COLO829 (cell line): Measurements from ENCODE around the gene TMIGD3.
"Not testable (repeated sequence)": the region's sequence is repeated elsewhere in the genome, so short reads cannot be mapped to it uniquely, and the experiment has no call there.

ENCODE experiments used
- DNase-seq: peaks from one replicate; pipeline ENCODE4 v3.0.0; 2012; ENCODE audit warnings: low spot score

The TMIGD3 gene

DNA sequence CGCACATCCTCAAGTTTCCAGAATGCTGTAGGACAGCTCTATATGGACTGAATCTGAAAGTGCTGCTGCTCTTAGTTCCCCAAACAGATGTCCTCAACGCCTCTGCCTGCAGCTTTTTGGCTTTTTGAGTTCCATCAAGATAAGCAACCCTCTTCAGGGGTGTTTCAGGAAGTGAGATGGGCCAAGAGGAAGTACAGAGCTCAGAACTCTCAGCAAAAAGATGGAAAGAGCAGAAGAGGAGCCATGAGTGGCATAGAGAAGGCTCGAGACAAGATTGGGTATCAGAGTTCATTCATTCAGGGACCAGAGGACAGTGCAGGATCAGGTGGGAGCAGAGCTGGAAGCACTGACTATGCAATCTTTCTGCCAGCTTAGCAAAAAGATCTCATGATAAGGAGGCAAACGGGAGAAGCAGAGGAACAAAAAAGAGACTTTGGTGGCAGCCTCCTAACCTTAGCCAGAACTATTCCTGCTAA is at the start of gene TMIGD3, which contains the start of gene ADORA3:
TSS of gene TMIGD3 (minus strand) at position 49 of the 476 bp plus-strand sequence. CDS start 279 bp downstream, outside the sequence.
TSS of gene ADORA3 (minus strand) at position 49 of the 476 bp plus-strand sequence. CDS start 279 bp downstream, outside the sequence.
- DNase-seq = no peak

DNA sequence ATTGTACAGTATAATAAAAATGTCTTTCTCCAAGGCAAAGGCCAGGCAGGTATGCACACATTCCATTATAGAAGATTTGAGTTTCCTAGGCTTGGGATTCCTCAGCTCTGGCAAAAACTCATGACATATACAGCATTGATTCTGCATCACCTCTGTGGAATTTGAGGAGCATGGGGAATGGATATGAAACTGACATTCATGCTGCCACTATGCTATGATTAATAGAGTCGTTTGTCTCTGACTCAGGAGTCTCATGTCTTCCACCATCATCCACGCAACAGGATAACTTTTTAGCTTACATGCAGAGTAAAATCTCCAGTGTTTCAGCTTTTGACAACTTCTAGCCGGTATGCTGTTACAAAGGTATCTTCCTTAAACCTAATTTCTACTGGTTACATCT is 49.8 kb upstream of the TMIGD3 start:
- no peak for DNase-seq

DNA sequence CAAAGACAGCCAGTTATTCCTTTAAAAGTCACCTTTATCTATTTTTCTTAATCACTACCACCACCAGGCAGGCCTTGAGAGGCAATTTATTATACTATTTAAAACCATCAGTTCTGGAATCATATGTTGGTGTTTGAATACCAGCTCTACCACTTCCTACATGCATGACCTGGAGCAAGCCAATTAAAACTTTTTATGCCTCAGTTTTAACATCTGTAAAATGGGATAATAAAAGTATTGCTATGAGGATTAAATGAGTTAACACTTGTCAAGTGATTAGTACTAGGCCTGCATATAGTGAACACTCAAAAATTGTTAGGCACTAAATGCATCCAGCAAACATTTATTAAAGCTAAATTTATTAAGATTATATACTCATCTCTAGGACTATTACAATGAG is 49.2 kb upstream of the TMIGD3 start:
- no peak for DNase-seq

DNA sequence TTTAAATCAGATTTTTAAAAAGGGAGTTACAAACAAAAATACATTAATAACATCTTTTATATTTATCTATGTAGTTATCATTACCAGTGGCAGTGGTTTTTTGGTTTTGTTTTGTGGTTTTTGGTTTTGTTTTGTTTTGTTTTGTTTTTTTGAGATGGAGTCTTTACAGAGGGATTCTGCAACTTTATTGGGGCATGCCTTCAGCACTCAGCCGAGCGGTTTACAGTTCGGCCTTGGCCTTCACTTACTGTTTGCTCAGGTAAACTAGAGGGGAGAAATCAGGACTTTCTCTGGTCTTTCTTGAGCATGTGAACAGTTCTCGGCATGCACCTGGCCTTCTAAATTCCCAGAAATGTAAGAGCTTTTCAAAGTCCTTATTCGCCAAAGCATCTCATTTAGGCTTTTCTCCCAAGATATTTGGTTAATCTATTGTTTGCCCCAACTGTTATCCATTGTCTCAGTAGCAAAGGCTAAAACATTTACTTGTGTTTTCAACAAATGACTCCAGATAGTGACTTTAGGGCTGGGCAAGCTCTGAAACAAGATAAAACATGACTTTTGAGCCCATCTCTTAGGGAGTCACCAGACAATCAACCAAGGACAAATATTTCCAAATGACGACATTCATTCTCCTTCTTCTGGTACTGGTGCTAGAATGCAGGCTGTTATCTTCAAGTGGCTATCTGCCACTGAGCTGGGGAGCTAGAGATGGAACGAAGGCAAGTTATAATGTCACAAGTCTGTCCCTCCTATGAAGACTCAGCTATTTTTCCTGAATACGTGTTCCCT is 48.4 kb upstream of the TMIGD3 start:
- DNase-seq = no peak

DNA sequence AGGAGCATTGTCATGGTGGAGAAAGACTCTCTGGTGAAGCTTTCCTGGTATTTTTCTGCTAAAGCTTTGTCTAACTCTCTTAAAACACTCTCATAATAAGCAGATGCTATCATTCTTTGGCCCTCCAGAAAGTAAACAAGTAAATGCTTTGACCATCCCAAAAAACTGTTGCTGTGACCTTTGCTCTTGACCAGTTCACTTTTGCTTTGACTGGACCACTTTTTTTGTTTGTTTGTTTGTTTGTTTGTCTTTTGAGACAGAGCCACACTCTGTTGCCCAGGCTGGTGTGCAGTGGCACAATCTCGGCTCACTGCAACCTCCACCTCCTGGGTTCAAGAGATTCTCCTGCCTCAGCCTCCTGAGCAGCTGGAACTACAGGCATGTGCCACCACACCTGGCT is 44.4 kb upstream of the TMIGD3 start:
- not testable (repeated sequence) for DNase-seq

DNA sequence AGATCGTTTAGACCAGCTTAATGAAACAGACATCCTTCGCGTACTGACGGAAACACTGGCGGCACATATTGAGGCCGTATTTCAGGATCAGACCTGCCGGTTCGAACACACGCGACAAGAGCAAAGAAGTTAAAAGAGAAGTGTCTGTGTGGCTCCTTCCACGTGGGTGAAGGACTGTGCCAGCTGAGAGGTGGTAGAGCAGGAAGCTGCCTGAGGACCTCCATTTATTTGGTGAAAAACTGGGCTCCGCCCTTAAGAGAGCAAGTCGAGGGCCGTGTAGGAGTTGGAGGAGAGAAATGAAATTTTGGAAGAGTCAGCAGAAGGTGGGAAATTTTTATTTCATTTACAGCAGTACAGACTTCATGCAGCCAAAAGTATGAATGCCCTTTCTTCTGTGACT is 38.8 kb upstream of the TMIGD3 start:
- DNase-seq = no peak

DNA sequence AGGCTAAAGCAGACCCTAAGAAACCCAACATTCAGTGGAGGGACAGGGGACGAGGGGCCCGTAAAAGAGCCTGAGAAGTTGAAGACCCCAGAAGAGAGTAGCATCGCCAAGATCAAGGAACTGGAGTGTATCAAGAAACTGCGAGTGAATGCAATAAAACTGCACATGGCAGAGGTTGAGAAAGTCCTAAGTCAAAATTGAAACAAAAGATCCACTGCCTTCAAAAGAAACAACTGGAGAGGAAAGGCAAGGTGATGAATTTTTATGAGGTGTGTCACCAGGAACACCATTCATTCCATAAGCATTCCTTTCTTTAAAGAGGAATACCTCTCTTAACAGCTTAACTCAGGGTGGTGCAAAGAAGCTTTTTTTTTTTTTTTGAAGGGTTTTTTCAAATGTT is 38.3 kb upstream of the TMIGD3 start:
- no peak for DNase-seq

DNA sequence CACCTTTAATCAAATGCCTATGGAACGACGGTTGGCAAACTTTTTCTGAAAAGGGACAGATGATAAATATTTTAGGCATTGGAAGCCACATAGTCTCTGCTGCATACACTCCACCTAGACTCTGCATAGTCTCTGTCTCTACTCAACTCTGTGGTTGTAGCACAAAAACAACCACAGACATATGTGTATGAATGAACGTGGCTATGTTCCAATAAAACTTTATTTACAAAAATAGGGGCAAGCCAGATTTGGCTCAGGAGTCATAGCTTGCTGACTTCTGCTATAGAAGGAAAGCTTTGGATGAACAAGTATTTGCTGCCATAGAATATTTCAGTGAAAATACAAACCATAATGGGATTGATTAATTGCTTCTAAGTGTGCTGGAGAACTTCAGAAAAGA is 37.5 kb upstream of the TMIGD3 start:
- no peak for DNase-seq

DNA sequence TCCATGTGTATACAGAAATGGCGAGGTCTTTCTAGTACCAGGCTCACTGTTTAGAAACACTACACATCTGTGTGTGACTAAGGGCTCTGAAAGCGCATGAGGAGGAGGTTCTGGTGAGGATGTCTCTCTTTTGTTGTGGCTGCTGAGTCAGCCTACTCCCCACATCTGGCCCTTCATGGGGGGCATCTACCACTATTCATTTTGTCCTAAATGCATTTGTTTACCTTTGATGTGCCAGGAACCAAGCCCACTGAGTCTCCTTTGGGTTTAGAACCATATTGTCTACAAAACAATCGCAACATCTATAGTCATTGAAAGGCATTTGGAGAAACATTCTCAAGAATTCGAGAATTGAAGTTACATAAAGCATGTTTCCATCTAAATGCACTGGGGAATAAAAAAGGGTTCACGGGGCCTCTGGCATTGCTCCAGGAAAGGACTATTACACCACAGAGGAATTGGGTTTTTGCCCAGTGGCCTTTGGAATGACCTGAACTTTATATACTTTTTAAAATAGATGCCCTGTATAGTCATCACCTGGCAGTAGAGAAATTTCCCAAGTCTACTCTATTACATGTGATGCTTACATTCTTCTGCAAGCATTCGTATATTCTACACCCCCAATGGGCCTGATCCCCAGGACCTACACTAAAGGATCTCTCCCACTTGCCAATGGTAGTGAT is 35.1 kb upstream of the TMIGD3 start:
- DNase-seq = no peak

DNA sequence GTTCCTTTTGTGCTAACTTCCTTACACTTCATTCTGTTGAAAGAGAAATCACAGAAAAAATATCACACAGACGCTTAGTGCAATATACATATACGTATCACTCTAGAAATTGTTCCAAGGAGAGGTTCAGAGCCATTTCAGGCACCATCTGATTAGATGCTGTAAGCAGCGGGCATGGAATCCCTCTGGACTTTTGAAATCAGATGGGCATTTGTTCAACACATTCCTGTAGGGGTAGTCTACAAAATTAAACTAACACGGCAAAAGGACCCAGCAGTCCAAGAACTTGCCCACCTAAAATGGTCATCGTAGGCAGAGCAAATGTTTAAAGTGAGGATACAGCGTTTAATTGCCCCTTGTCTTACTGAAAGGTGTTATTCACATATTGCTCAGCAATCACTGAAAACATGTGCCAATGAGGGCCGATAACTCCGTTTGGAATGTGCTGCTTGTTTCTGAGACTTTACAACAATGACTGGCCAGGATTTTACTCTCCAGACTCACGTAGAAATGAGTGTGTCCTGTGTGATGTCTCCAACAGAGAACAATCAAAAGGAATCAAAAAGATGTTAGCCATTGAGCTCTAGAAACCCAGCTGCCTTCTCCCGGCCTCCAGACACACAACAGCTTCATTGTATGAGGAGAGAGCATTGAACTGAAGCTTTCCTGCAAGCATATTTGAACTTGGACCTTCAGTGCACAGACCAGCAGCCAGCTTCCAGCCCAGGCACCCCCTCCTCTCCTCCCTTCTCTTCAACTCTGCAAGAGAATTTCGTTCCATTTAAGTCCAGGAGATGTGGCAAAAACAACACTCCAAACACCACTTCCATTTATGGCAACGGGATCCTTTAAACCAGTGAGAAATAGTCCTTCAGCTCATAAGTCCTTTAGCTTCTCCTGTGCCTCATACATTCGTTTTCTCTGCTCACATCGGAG is 32.1 kb upstream of the TMIGD3 start:
- peak; percentile 58 for DNase-seq

DNA sequence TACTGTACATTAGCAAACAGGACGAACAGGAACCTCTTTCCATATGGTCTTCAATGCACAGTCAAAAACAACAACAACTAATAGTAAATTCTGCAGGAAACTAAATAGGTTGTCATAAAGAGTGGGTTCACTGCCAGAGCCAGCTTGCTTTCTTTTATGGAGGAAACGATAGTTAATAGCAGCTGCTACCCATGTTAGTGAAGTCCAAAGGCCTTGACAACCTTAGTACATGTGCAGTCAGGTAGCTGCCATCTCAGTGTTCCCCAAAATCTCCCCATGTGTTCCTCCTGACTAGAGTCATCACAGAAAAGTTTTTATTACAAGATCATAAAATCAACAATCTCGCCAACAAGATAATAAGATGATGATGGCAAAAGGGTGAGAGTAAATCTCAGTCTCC is 16.6 kb upstream of the TMIGD3 start:
- DNase-seq = no peak

DNA sequence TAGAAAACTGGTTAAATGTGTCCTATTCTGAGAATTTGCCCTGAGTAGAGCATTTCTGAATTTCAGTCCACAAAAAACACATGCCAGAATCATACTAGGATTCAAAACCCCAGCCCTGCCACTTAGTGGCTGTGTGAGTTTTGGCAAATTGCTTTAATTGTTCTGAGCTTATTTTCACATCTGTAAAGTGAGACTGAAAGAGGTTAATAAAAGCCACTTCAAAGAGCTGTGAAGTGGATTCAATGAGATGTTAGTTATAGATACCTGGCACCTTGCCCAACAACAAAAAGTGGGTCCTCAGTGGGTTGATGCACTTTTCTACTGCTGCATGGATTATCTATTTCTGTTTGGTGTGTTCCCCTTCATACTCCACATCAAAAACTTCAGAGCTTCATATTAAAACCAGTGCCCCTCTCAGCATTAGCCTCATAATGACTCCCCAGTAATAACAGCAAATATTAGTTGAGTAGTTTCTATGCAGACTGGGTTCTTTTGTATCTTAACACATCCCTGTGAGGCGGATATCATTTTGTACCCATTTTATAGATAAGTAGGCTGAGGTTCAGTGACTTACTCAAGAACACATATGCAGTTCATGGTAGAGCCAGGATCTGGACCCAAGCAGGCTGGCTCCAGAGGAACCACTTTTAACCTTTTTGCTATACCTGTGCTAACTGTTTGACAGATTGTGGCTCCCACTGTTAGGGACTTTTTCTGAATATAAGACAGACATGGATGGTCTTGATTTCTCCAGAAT is 14.2 kb upstream of the TMIGD3 start:
- DNase-seq = no peak

DNA sequence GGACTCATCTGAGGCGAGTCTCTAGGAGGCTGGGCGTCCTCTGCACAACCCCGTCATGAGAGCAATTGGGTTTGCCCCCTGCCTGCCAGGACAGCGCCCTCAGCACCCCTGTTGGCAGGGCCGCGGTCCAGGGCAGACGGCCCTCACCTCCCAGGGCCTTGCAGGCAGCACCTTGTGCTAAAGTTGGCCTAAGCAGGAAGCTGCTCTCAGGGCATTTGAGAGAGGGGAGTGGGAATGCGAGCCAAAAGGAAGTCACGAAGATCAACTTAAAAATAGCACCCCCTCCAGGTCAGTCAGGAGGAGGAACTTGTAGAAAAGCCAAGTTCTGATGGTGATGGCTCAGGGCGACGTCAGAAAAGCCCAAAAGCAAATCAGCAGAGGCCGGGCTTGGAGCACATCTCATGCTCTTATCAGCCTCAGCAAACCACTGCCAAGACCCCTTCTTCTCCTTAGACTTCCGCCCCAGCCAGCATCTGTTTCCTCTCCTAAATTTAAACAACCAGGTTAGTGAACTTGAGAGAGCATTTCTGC is 12.6 kb upstream of the TMIGD3 start:
- DNase-seq = no peak

DNA sequence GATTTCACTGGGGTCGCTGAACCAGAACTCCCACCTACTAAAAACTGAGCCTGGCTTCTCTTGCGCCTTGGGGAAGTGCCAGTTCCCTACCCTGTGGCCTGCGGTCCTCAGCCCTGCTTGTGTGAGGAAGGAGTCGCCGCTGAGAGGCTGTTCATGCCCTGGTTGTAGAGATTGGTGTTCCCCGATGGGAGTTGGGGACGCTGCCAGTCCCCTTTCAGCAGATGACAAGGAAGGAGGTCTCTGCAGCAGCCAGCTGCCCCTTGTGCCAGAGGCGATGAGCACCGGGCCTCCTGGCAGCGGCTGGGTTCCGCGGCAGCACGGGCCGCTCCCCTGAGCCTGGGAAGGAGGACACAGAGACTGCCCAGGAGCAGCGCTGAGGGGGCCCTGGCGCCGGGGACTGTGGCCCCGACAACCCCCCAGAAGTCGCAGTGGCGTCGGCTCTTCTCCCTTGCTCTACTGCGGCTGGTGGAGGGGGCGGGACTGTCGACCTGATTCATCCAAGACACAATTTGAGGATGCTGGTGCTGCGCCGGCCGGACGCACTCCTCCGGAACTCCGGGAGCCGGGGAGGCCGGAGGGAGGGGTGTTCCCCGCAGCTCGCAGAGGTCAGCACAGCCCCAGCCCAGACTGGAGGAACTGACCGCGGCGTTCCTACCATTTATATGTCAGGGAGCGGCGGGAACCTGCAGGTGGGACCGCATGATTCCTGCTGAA is 12.0 kb upstream of the TMIGD3 start:
- DNase-seq = no peak

DNA sequence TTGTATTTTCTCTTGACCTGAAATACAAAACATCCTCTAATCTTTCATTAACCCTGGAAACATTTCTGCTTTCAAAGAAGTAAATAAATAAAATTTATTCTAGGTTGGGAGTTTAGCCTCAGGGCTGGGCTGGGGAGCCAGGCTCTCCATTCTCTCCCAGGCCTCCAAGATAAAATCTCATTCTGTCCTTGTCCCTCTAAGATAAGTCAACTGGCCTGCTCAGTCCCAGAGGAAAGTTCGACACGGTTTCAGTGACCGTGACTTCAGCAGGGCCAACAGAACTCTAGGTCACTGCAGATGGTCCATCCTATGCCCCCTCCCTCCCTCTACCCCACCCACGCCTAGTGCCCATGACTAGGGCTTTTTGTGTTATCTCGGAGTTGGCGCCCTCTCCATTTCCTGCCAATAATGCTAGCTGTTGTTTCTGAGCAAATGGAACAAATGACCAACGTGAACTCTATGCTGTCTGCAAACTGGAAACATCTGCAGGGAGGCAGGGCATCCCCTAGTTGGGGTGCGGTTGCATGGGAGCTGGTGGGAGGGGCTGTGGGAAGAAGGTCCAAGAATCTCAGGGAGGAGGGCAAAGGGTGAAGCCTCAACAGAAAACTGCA is 10.1 kb upstream of the TMIGD3 start:
- DNase-seq = peak; percentile 85

DNA sequence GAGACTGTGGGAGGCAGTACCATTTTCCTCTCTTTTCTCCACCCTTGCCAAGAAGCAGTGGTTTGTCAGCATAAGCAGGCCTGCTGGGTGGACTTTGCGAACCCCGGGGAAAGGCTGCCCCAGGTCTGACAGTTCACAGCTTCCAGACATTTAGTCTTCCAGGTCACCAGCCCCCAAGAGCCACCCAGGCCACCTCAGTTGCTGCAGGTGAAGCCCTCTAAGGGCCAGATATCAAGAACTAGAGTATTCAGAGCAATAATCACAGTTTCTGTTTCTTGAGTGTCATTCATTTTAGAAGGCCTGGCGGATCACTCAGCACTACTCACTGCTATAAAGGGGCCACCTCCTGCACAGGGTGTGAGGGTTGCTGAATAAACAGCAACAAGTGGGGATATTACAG is 9.5 kb upstream of the TMIGD3 start:
- DNase-seq = no peak

DNA sequence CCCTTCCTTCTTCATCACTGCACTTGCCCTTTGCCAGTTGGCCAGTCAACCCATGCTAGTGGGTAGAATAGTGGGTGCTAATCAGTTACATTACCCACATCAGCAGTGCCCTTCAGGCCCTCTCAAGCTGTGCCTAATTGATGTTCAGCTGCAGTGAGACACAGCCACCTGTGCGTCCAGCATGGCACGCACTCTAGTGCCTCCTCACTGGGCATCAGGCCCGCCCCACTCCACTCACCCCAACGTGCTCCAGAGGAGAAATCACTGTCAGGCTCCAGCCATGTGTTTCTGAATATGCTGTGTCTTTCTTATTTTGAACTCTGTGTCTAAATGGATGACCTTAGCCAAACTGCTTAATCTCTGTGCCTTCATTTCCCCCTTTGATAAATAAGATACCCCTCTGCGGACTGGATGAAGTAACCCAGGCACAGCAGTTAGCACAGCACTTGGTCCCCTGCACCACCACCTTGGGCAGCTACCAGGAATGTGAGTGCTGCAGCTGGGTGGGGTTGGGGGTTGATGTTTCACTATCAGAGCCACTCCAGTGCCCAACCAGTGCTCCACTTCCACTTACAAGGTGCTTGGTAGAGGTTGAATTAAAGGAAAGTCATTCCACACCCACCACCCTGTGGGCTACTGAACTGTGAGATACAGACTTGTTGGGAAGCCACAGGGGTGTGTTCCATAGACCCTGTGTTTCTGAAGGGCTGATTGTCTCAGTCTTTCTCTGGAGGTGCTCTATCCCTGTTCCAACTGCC is 8.9 kb upstream of the TMIGD3 start:
- DNase-seq = no peak

DNA sequence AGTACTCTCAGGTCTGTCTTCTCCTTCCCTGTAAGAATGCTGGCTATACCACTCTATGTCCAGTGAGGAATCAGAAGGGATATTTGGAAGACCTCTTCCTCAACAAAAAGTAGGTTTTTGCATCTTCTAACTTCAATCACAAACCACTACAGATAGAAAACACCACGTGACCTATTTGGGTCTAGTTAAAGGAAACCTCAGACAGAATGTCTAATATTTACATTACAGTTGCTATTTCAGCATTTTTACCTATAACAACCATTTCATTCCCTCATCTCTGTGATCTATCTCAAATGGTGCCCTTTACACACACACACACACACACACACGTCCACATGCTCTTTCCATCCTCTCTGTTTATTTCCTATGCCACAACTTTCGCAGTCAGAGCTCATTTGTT is 7.9 kb upstream of the TMIGD3 start:
- no peak for DNase-seq

DNA sequence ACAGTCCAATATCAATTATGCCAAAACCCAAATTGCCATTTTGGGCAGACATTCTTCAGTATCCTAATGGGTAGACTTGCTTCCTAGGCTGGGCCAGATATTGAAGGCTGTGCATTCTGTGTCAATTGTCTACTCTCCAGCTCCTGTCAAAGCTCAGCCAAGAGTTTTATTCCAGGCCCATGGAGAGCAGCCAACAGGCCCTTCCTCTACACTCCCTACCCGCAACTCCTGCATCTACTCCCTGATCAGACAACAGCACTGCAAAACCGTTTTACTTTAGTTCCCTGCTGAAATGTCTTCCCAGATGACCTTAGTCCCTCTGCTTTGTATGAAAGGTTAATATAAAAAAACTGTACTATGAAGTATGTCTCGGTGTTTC is 6.6 kb upstream of the TMIGD3 start:
- no peak for DNase-seq
